ENCODE results near the gene CELSR1.

DNA sequence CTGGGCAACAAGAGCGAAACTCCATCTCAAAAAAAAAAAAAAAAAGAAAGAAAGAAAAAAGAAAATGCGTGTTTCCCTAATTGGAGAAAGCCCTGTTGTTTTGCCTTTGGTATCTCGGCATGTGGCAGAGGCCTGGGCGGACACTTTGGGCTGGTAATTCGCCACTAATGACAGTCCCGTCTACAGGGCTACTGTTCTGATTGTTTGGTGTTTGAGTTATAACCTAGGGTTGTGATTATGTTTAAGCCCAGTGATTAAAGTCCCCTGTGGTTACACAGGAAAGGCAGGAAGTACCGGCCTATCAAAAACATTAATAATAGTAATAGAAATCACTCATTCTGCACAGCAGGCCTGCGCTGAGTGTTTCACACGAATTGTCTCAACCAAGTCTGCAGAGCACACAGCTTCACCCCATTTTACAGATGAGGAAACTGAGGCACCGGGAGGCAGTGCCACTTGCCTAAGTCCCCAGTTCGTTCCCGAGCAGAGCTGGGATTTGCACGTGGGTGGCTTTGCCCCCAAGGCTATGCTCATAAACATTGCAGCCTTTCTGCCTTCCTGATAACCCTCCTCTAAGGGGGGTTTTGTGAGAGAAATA is 43.6 kb upstream of the CELSR1 start:
- TF ChIP-seq, protein P1, sequence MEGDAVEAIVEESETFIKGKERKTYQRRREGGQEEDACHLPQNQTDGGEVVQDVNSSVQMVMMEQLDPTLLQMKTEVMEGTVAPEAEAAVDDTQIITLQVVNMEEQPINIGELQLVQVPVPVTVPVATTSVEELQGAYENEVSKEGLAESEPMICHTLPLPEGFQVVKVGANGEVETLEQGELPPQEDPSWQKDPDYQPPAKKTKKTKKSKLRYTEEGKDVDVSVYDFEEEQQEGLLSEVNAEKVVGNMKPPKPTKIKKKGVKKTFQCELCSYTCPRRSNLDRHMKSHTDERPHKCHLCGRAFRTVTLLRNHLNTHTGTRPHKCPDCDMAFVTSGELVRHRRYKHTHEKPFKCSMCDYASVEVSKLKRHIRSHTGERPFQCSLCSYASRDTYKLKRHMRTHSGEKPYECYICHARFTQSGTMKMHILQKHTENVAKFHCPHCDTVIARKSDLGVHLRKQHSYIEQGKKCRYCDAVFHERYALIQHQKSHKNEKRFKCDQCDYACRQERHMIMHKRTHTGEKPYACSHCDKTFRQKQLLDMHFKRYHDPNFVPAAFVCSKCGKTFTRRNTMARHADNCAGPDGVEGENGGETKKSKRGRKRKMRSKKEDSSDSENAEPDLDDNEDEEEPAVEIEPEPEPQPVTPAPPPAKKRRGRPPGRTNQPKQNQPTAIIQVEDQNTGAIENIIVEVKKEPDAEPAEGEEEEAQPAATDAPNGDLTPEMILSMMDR (IDR thresholded peaks at IDR 0.05): no peak
- TF ChIP-seq POLR2A (IDR thresholded peaks at IDR 0.05): no peak
